Body of pancreas (tissue), 4 donors: ENCODE measurements around the gene FBXO42. TPM values are rescaled to one million over a fixed set of nuclear protein-coding genes. Genes with fewer than 3 reads are reported as not detected.
A peak's percentile ranks its signal among the peaks of the same experiment; 100 is the strongest.

Experiments used
- ATAC-seq: fragments of 150-250 bp; one replicate; pipeline ENCODE4 v1.9.1; 2016
- DNase-seq, 4 donors: peaks; one replicate each; pipeline ENCODE4 v3.0.0-alpha.2; 2019
- H3K27ac ChIP-seq, 4 donors: fragments of 200-600 bp; sonication (generic); 1 replicate in 3 of 4; 2 replicates in 1 of 4; pipeline versions ENCODE4 v1.5.1 to v1.6.1; 2016 to 2019; ENCODE audit warnings: mild to moderate bottlenecking in 1 of 4, mixed read lengths in 1 of 4, moderate library complexity in 1 of 4
- H3K27me3 ChIP-seq, 2 donors: fragments of 200-600 bp; sonication (generic); one replicate each; pipeline ENCODE4 v1.6.0; 2016; ENCODE audit warnings: mild to moderate bottlenecking in 1 of 2
- H3K36me3 ChIP-seq, 2 donors: fragments of 200-600 bp; sonication (generic); replicated peaks in 1 of 2; 2 replicates each; pipeline ENCODE4 v1.5.1; 2016; ENCODE audit warnings: low read depth in 2 of 2; ENCODE audit not compliant: insufficient read depth in 1 of 2
- H3K4me1 ChIP-seq: fragments of 200-600 bp; sonication (generic); one replicate; pipeline ENCODE4 v1.6.0; 2016
- H3K4me3 ChIP-seq, 2 donors: fragments of 200-600 bp; sonication (generic); 1 replicate in 1 of 2; 2 replicates in 1 of 2; pipeline ENCODE4 v1.5.1; 2016 to 2019
- H3K9me3 ChIP-seq, 3 donors: fragments of 200-600 bp; sonication (generic); 1 replicate in 2 of 3; 2 replicates in 1 of 3; pipeline ENCODE4 v1.5.1; 2016
- CTCF ChIP-seq, 7 experiments: fragments of 450-650 bp in 4 of 7; fragments of 200-600 bp in 3 of 7; sonication (generic) in 3 of 7; IDR thresholded peaks; one replicate each; pipeline ENCODE4 v1.5.1; 2016 to 2019; ENCODE audit warnings: antibody characterized with exemption in 7 of 7
- POLR2A ChIP-seq, 3 donors: fragments of 450-650 bp; IDR thresholded peaks; one replicate each; pipeline ENCODE4 v1.6.1; 2016; ENCODE audit warnings: antibody characterized with exemption in 3 of 3, mild to moderate bottlenecking in 2 of 3
- WGBS, 2 donors: methylation state at CpG; one replicate each; pipeline ENCODE4 v1.1.5; 2017; 5-methylcytosine and 5-hydroxymethylcytosine counted together
- intact Hi-C: fragments of 100-400 bp; cut with DNase I; formaldehyde crosslinking; loops from one replicate; pipeline ENCODE4 v1.15.1; 2023
- total RNA-seq, 2 donors: library from RNA; depleted of rRNA; stranded (reverse); fragments of >200 nt; gene quantifications; one replicate each; pipeline ENCODE4 v1.1.0, GENCODE V29; 2016

FBXO42 gene
- total RNA-seq, 2 donors from 2014 or later, result 11.9 to 33.6 TPM

- intact Hi-C loops, result no loop called here
- Histone ChIP-seq H3K27me3 (no peaks in the 10 kb centered on the region), H3K4me1 (peaks cover 69% of the 10 kb centered on the region), H3K4me3 (no peak overlapping the region), H3K36me3 (no peaks in the 10 kb centered on the region), H3K27ac (no peak overlapping the region), H3K9me3 (no peaks in the 10 kb centered on the region)
- WGBS, 2 donors, result 85 to 90% methylated on average over 3 of the region's 3 CpGs
- no peak for ATAC-seq
- TF ChIP-seq POLR2A (IDR thresholded peaks at IDR 0.05) (no peak), CTCF (IDR thresholded peaks at IDR 0.05) (no peak)
- no peak for DNase-seq
Measured at GRCh38 chr1:16372535-16373285, 20.4 kb upstream of the FBXO42 start.

GRCh38 chr1:16371725-16372124 is 19.4 kb upstream of the FBXO42 start:
- no peak for DNase-seq
- intact Hi-C loops, result no loop called here
- 92 to 95% methylated on average over 4 to 5 of the region's 5 CpGs for WGBS, 2 donors
- Histone ChIP-seq H3K36me3 (no peaks in the 10 kb centered on the region), H3K9me3 (no peaks in the 10 kb centered on the region), H3K27me3 (no peaks in the 10 kb centered on the region), H3K4me3 (no peak overlapping the region), H3K4me1 (peaks cover 66% of the 10 kb centered on the region), H3K27ac (no peak overlapping the region)
- no peak for TF ChIP-seq CTCF (IDR thresholded peaks at IDR 0.05)
- no peak for TF ChIP-seq POLR2A (IDR thresholded peaks at IDR 0.05)
- no peak for ATAC-seq

GRCh38 chr1:16369821-16370220 is 17.5 kb upstream of the FBXO42 start:
- Histone ChIP-seq H3K4me3 (no peak overlapping the region), H3K9me3 (no peaks in the 10 kb centered on the region), H3K36me3 (no peaks in the 10 kb centered on the region), H3K27ac (no peak overlapping the region), H3K27me3 (no peaks in the 10 kb centered on the region), H3K4me1 (peaks cover 64% of the 10 kb centered on the region)
- ATAC-seq (no peak), DNase-seq (no peak)
- TF ChIP-seq CTCF (IDR thresholded peaks at IDR 0.05) (no peak), POLR2A (IDR thresholded peaks at IDR 0.05) (no peak)
- 82 to 88% methylated on average over 4 of the region's 4 CpGs for WGBS, 2 donors
- intact Hi-C loops, result no loop called here

- ATAC-seq (no peak), DNase-seq (no peak)
- Histone ChIP-seq H3K36me3 (no peaks in the 10 kb centered on the region), H3K9me3 (no peaks in the 10 kb centered on the region), H3K4me3 (peak overlapping the region; percentile 66 to 73), H3K27ac (peak overlapping the region; percentile 92 to 94 (median 93)), H3K4me1 (peaks cover 77% of the 10 kb centered on the region), H3K27me3 (no peaks in the 10 kb centered on the region)
- intact Hi-C loops, result no loop called here
- 2 to 3% methylated on average over 24 of the region's 24 CpGs for WGBS, 2 donors
- TF ChIP-seq POLR2A (IDR thresholded peaks at IDR 0.05) (no peak), CTCF (IDR thresholded peaks at IDR 0.05) (no peak)
Measured at GRCh38 chr1:16367968-16368890, 15.9 kb upstream of the FBXO42 start.
